SU-DHL-6 (cell line): ENCODE results near the gene ABTB2.

ENCODE experiments used
- H2AFZ ChIP-seq: fragments of 200-600 bp; sonication (generic); 2 replicates; pipeline ENCODE4 v1.6.1; 2014; ENCODE audit warnings: low read depth, mild to moderate bottlenecking, moderate library complexity, mixed read lengths, antibody characterized with exemption, low read length; ENCODE audit not compliant: severe bottlenecking
- H3F3A ChIP-seq: fragments of 200-600 bp; shearing (Covaris generic); 2 replicates; pipeline ENCODE4 v1.6.0; 2016; ENCODE audit warnings: antibody characterized with exemption, mild to moderate bottlenecking; ENCODE audit not compliant: insufficient read depth
- H3K27ac ChIP-seq: fragments of 200-600 bp; sonication (generic); 2 replicates; pipeline ENCODE4 v1.5.1; 2016; ENCODE audit warnings: low read depth, mild to moderate bottlenecking, low read length, moderate library complexity, mixed read lengths
- H3K27me3 ChIP-seq: fragments of 200-600 bp; sonication (generic), shearing (Covaris generic); 2 replicates; pipeline ENCODE4 v1.6.0; 2014; ENCODE audit warnings: mild to moderate bottlenecking, low read length
- H3K36me3 ChIP-seq: fragments of 200-600 bp; sonication (generic); 2 replicates; pipeline ENCODE4 v1.6.1; 2014; ENCODE audit warnings: mild to moderate bottlenecking, low read length, mixed read lengths
- H3K4me2 ChIP-seq: fragments of 300-600, 200-600 bp; shearing (Covaris generic), sonication (generic); 2 replicates; pipeline ENCODE4 v1.6.0; 2014; ENCODE audit warnings: low read length, low read depth, mild to moderate bottlenecking; ENCODE audit not compliant: poor library complexity, severe bottlenecking
- H3K4me3 ChIP-seq: fragments of 200-600 bp; sonication (generic); 2 replicates; pipeline ENCODE4 v1.5.1; 2014; ENCODE audit warnings: antibody characterized with exemption, low read length, mild to moderate bottlenecking, mixed read lengths; ENCODE audit not compliant: insufficient read depth, poor library complexity, severe bottlenecking
- H3K79me2 ChIP-seq: fragments of 200-600 bp; sonication (generic); 2 replicates; pipeline ENCODE4 v1.6.1; 2014; ENCODE audit warnings: mild to moderate bottlenecking, low read length, moderate library complexity; ENCODE audit not compliant: insufficient read depth
- H3K9ac ChIP-seq: fragments of 200-600 bp; sonication (generic); 2 replicates; pipeline ENCODE4 v1.7.0; 2014; ENCODE audit warnings: mild to moderate bottlenecking, low read length
- H3K9me2 ChIP-seq: fragments of 200-600 bp; sonication (generic); replicated peaks from 2 replicates; pipeline ENCODE4 v1.6.1; 2014; ENCODE audit warnings: low read length; ENCODE audit not compliant: insufficient read depth
- H3K9me3 ChIP-seq: fragments of 200-600 bp; sonication (generic); 2 replicates; pipeline ENCODE4 v1.6.1; 2014; ENCODE audit warnings: low read length, mixed read lengths; ENCODE audit not compliant: insufficient read depth
- H4K20me1 ChIP-seq: fragments of 200-600 bp; sonication (generic); 2 replicates; pipeline ENCODE4 v1.6.1; 2014; ENCODE audit warnings: low read depth, mild to moderate bottlenecking, antibody characterized with exemption, low read length, moderate library complexity, mixed read lengths
- CTCF ChIP-seq: fragments of 200-600 bp; sonication (generic); IDR thresholded peaks from one replicate; pipeline ENCODE4 v1.5.1; 2017; ENCODE audit warnings: antibody characterized with exemption, mild to moderate bottlenecking, low read length, moderate library complexity; ENCODE audit not compliant: insufficient read depth, poor library complexity, severe bottlenecking
- EZH2phosphoT487 ChIP-seq: fragments of 200-600 bp; sonication (generic), shearing (Covaris generic); conservative IDR thresholded peaks from 2 replicates; pipeline ENCODE4 v1.6.1; 2018; ENCODE audit warnings: mild to moderate bottlenecking, antibody characterized with exemption, low read length, moderate library complexity, mixed read lengths

ABTB2 gene

GRCh38 chr11:34346551-34346950 is 11.3 kb downstream of the ABTB2 start:
- Histone ChIP-seq H3K4me2 (no peak overlapping the region), H3K9me3 (no peaks in the 10 kb centered on the region), H3K4me3 (no peak overlapping the region), H4K20me1 (no peaks in the 10 kb centered on the region), H3K9ac (no peak overlapping the region), H3K27ac (no peak overlapping the region), H2AFZ (no peak overlapping the region), H3K79me2 (no peaks in the 10 kb centered on the region), H3K27me3 (no peaks in the 10 kb centered on the region), H3K9me2 (no peaks in the 10 kb centered on the region), H3F3A (no peaks in the 10 kb centered on the region), H3K36me3 (no peaks in the 10 kb centered on the region)
- no peak for TF ChIP-seq EZH2phosphoT487
- no peak for TF ChIP-seq CTCF

GRCh38 chr11:34345991-34346480 is 11.8 kb downstream of the ABTB2 start:
- H3K36me3 ChIP-seq, result no peaks in the 10 kb centered on the region
- no peaks in the 10 kb centered on the region for H3K9me2 ChIP-seq
- TF ChIP-seq CTCF (no peak), EZH2phosphoT487 (no peak)
- H3K4me2 ChIP-seq, result no peak overlapping the region
- H3K27me3 ChIP-seq, result no peaks in the 10 kb centered on the region
- no peak overlapping the region for H2AFZ ChIP-seq
- no peaks in the 10 kb centered on the region for H3K9me3 ChIP-seq
- no peaks in the 10 kb centered on the region for H4K20me1 ChIP-seq
- no peak overlapping the region for H3K9ac ChIP-seq
- H3K4me3 ChIP-seq, result no peak overlapping the region
- H3K27ac ChIP-seq, result no peak overlapping the region
- no peaks in the 10 kb centered on the region for H3F3A ChIP-seq
- H3K79me2 ChIP-seq, result no peaks in the 10 kb centered on the region

GRCh38 chr11:34345540-34345876 is 12.3 kb downstream of the ABTB2 start:
- no peaks in the 10 kb centered on the region for H3K9me2 ChIP-seq
- TF ChIP-seq CTCF (no peak), EZH2phosphoT487 (no peak)
- H3K27ac ChIP-seq, result no peak overlapping the region
- no peaks in the 10 kb centered on the region for H3K79me2 ChIP-seq
- H3K4me2 ChIP-seq, result no peak overlapping the region
- no peak overlapping the region for H3K4me3 ChIP-seq
- H4K20me1 ChIP-seq, result no peaks in the 10 kb centered on the region
- H3F3A ChIP-seq, result no peaks in the 10 kb centered on the region
- H3K27me3 ChIP-seq, result no peaks in the 10 kb centered on the region
- H3K9me3 ChIP-seq, result no peaks in the 10 kb centered on the region
- no peak overlapping the region for H2AFZ ChIP-seq
- no peak overlapping the region for H3K9ac ChIP-seq
- H3K36me3 ChIP-seq, result no peaks in the 10 kb centered on the region
